ENCODE data around the gene PDX1.

The PDX1 gene

GRCh38 chr13:27919934-27920676 is at the start of gene PDX1:
Gene PDX1 (plus strand): TSS chr13:27920000. CDS start chr13:27920139, 139 bp downstream.
- DNase-seq = peak; percentile 71

GRCh38 chr13:27878274-27878673 is 41.5 kb upstream of the PDX1 start:
- DNase-seq = no peak

GRCh38 chr13:27889471-27889870 is 30.3 kb upstream of the PDX1 start:
- DNase-seq = no peak

- DNase-seq = no peak
These were observed 23.1 kb upstream of the PDX1 start for GRCh38 chr13:27896726-27897125.

GRCh38 chr13:27904719-27905118 is 15.1 kb upstream of the PDX1 start:
- no peak for DNase-seq

GRCh38 chr13:27905650-27906049 is 14.2 kb upstream of the PDX1 start:
- peak; percentile 4 for DNase-seq

DNA sequence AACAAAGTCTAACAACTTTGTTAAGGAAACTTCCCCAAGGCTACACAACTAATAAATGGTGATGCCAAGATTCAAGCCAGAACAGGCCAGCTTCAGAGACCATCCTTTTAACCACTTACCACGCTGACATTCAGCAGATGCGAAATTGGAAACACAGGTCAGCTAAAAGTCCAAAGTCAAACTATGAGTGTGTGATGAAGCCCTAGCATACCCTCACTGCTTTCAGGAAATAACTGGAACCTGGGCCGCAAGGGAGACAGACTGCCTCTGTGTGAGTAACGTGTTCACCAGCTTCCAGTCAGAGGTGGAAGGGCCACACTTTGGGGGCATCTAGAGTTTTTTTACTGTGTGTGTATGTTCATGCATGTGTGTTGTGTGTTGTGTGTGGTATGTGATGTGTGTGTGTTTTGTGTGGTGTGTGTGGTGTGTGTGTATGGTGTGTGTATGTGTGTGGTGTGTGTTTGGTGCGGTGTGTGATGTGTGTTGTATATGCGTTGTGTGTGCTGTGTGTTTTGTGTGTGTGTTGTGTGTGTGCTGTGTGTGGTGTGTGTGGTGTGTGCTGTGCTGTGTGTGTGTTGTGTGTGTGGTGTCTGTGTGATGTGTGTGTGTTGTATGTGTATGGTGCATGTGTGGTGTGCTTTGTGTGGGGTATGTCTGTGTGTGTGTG is 12.5 kb upstream of the PDX1 start:
- no peak for DNase-seq

- DNase-seq = no peak
These were observed 10.4 kb upstream of the PDX1 start for GRCh38 chr13:27909378-27909777.

DNA sequence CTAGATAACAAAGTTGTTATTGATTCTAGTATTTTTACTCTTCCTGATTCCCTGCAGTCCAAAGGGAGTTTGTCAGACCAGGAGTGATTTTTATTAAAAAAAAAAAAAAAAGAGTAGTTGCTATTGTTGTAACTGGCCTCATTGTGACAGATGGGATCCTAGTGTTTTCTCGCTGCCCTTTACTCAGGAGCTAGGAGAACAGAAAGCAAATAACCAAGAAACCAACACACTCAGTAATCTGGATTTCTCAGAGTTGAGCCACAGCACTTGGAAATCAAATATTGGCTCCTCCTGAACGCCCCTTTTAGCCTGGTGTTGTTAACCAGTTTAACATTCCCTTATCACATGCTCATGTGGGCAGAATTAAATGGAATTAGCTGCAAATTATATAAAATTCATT is 8.3 kb upstream of the PDX1 start:
- DNase-seq = no peak

DNA sequence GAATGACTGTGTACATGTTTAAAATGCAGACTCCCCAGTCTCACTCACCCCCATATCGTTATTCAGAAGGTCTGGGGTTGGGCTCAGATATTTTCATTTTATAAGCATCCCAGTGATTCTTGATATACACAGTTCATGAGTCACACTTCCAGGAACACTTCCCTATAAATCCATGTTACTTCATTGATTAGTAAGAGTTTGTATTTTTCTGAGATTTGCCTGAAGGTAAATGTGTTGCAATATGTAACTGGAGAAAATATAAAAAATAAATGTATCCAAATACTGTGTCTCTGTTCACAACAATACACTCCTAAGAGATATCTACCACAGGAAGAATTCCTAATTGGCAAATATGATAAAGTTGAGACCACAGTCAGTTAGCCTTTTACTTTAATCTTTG is 6.6 kb upstream of the PDX1 start:
- DNase-seq = no peak

- DNase-seq = no peak
These were observed 4.2 kb upstream of the PDX1 start for GRCh38 chr13:27915301-27916207.

- DNase-seq = peak; percentile 63
These were observed 2.5 kb upstream of the PDX1 start for GRCh38 chr13:27917121-27917947.

- peak; percentile 63 for DNase-seq
These were observed 1.5 kb upstream of the PDX1 start for GRCh38 chr13:27918041-27918917.

GRCh38 chr13:27918918-27919658 is 712 bp upstream of the PDX1 start:
- DNase-seq = peak; percentile 63

DNA sequence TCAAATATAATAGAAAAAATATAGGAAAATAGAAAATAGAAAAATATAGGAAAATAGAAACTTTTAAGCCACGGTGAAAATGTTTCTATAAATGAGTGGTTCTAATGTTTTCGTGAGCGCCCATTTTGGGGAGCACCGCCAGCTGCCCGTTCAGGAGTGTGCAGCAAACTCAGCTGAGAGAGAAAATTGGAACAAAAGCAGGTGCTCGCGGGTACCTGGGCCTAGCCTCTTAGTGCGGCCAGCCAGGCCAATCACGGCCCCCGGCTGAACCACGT is 204 bp upstream of the PDX1 start:
- no peak for DNase-seq

GRCh38 chr13:27920677-27921420 is 1.0 kb downstream of the PDX1 start:
- peak; percentile 68 for DNase-seq

DNA sequence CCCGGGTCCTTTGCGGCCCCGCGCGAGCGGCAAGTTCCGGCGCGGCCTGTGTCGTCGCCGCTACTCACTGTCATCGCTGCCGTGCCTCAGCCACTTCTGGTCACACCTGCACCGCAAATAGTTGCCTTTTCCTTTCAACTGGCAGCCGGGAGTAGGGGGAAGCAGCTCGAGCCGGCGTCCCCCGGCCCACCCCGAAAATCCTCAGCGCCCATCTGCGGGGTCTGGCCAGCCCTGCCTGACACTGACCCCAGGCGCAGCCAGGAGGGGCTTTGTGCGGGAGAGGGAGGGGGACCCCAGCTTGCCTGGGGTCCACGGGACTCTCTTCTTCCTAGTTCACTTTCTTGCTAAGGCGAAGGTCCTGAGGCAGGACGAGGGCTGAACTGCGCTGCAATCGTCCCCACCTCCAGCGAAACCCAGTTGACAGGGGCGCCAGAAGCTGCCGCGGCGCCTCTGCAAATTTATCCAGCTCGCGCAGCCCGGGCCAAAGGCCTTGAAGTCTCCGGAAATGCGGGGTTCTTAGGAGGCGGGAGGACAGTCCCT is 1.7 kb downstream of the PDX1 start:
- peak; percentile 27 for DNase-seq

DNA sequence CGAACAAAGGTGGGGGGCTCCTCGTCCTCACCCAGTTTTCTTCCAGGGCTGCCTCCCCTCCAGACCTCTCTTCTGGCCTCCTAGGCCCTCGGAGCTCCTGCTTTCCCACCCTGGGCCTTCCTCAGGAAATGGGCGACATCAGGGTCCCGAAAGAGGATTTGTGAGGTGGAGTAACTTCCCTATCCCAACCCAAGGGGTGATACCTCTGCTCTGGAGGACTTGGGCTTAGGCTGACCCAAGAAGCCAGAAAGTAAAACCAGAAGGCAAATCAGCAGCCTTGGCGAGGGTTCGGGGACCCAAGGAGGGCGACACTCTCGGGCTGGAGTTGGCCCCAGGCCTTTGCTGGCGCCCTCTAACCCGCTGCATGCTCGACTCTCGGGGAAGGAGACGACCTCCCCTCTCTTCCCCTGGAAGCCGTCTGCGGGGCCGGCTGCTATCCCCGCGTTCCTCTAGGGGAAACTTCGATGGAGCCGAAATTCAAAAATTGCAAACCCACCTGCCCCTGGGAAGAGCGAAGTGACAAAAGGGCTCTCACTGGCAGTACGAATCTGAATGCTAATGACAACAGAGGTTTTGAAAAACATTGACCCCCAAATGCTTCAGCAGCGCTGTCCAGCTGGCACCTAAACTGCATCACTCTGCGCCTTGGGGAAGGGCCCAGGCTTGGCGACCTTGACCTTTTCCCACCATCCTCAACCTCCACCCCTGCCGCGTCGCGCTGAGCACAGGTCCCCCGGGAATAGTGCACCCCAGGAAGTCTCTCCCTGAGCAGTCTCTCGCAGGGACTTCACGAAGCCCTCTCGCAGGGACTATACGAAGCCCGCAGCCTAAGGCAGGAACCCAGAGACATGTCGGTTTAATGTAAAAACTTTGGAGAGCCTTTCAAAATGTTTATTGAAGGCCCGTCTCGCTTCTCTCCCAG is 2.4 kb downstream of the PDX1 start:
- peak; percentile 41 for DNase-seq

Data from eye (tissue), 1 donor.